ENCODE results near the gene SYNDIG1L. TPM values are rescaled to one million over a fixed set of nuclear protein-coding genes. Genes with fewer than 3 reads are reported as not detected.
A peak's percentile ranks its signal among the peaks of the same experiment; 100 is the strongest.
"Not testable (repeated sequence)": the region's sequence is repeated elsewhere in the genome, so short reads cannot be mapped to it uniquely, and the experiment has no call there.

SYNDIG1L gene
- total and polyA plus RNA-seq, 2 donors from 2014 or later = 0.13 to 0.47 TPM

DNA sequence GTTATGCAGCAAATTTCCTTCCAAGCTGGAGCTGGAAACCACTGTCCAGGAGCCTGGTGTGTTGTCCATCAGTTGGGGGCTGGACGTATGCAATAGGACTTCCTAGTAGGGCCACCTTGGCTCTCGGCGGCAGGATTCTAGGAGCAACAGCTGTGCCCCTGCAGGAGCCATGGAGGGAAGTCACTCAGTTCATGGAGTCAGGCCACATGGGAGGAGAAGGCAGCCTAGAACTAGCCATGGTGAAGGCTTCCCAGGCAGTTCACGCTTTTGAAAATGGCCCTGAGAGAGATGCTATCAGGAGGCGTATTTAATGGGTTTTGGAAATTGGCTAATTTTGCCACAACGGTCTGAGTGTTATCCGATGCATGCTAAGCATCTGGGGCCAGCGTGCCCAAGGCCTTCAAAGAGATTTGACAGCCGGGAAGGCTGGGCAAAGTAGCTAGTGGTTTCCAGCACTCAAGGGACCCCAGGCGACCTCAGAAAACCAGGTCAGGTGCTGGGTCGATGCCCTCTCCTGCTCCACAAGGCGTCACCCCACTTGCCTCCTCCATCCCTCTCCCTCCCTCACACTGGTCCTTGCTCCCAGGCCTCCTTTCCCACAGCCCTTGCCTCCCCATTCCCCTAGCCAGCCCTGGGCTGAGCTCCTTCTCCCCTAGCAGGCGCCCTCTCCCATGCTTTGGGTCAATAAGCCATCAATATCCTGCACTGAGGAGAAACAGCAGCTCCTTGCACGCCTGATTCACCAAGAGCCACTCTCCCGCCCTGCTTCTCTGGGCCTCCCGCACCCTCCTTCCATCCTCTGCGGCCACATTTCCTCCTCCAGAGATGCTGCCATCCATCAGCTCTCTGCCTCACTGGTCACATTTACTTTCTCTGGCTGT is 30.9 kb upstream of the SYNDIG1L start:
- TF ChIP-seq, protein P1, sequence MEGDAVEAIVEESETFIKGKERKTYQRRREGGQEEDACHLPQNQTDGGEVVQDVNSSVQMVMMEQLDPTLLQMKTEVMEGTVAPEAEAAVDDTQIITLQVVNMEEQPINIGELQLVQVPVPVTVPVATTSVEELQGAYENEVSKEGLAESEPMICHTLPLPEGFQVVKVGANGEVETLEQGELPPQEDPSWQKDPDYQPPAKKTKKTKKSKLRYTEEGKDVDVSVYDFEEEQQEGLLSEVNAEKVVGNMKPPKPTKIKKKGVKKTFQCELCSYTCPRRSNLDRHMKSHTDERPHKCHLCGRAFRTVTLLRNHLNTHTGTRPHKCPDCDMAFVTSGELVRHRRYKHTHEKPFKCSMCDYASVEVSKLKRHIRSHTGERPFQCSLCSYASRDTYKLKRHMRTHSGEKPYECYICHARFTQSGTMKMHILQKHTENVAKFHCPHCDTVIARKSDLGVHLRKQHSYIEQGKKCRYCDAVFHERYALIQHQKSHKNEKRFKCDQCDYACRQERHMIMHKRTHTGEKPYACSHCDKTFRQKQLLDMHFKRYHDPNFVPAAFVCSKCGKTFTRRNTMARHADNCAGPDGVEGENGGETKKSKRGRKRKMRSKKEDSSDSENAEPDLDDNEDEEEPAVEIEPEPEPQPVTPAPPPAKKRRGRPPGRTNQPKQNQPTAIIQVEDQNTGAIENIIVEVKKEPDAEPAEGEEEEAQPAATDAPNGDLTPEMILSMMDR (IDR thresholded peaks at IDR 0.05; ENCODE audit: borderline replicate concordance, extremely low read depth, insufficient read depth) = no peak
- Histone ChIP-seq H3K27me3 (ENCODE audit: control insufficient read depth, insufficient read depth, low read length) (no peaks in the 10 kb centered on the region), H3K4me1 (ENCODE audit: control insufficient read depth in 2 of 3, insufficient read depth in 2 of 3, low read depth in 1 of 3, low read length in 3 of 3) (no peaks in the 10 kb centered on the region), H3K9me3 (ENCODE audit: control insufficient read depth in 2 of 3, insufficient read depth in 1 of 3, low read length in 3 of 3) (no peaks in the 10 kb centered on the region), H3K27ac (ENCODE audit: low read depth in 2 of 2, low read length in 2 of 2) (no peak overlapping the region), H3K36me3 (ENCODE audit: control insufficient read depth in 2 of 3, insufficient read depth in 3 of 3, low read length in 3 of 3) (no peaks in the 10 kb centered on the region), H3K9ac (ENCODE audit: low read length in 3 of 3) (no peak overlapping the region), H3K4me3 (ENCODE audit: low read length in 3 of 3) (no peak overlapping the region)
- FAIRE-seq (no peak), DNase-seq (peak in 3 of 5 donors; percentile 16 to 42 (median 35))
- intact Hi-C loops (cut with DNase I) = no loop called here

DNA sequence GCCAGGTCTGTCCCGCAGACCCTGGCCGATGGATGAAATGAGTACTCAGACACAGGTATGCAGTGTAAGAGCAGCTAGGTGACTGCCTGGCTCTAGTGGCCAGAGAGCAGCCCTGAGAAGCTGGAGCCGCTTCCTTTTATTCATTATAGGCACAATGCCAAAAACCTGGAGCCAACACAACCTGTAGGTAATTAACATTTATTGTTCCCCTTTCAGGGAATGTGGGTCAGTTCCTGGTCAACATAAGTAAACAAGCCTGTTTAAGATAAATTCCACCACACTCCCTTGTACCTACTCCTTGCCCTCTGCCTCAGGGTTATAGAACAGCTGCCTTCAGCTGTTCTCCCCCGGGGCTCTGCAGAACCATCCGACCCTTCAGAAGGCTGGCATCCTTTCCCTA is 28.4 kb upstream of the SYNDIG1L start:
- H3K9me3 ChIP-seq (ENCODE audit: control insufficient read depth in 2 of 3, insufficient read depth in 1 of 3, low read length in 3 of 3); H3K9ac ChIP-seq (ENCODE audit: low read length in 3 of 3); H3K27me3 ChIP-seq (ENCODE audit: control insufficient read depth, insufficient read depth, low read length); H3K36me3 ChIP-seq (ENCODE audit: control insufficient read depth in 2 of 3, insufficient read depth in 3 of 3, low read length in 3 of 3); FAIRE-seq; intact Hi-C loops (cut with DNase I); H3K4me1 ChIP-seq (ENCODE audit: control insufficient read depth in 2 of 3, insufficient read depth in 2 of 3, low read depth in 1 of 3, low read length in 3 of 3); H3K27ac ChIP-seq (ENCODE audit: low read depth in 2 of 2, low read length in 2 of 2); H3K4me3 ChIP-seq (ENCODE audit: low read length in 3 of 3): not testable (repeated sequence)
- peak in 1 of 5 donors; percentile 16 for DNase-seq

DNA sequence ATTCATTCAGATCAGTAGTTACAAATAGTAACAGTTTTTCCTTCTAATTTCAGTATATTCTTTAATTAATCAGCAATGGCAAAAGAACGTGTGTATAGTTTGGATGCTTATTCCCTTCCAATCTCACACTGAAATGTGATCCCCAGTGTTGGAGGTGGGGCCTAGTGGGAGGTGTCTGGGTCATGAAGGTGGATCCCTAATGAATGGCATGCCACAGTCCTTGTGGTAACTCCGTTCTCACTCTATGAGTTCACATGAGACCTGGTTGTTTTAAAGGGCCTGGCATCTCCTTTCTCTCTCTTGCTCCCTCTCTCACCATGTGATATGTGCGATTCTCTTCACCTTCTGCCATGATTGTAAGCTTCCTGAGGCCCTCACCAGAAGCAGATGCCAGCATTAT is 18.9 kb upstream of the SYNDIG1L start:
- Histone ChIP-seq H3K9me3 (ENCODE audit: control insufficient read depth in 2 of 3, insufficient read depth in 1 of 3, low read length in 3 of 3) (no peaks in the 10 kb centered on the region), H3K4me1 (ENCODE audit: control insufficient read depth in 2 of 3, insufficient read depth in 2 of 3, low read depth in 1 of 3, low read length in 3 of 3) (peaks cover 0 to 3% (median 0%) of the 10 kb centered on the region in 3 donors), H3K36me3 (ENCODE audit: control insufficient read depth in 2 of 3, insufficient read depth in 3 of 3, low read length in 3 of 3) (no peaks in the 10 kb centered on the region), H3K27ac (ENCODE audit: low read depth in 2 of 2, low read length in 2 of 2) (no peak overlapping the region), H3K9ac (ENCODE audit: low read length in 3 of 3) (no peak overlapping the region), H3K4me3 (ENCODE audit: low read length in 3 of 3) (no peak overlapping the region), H3K27me3 (ENCODE audit: control insufficient read depth, insufficient read depth, low read length) (no peaks in the 10 kb centered on the region)
- DNase-seq (no peak), FAIRE-seq (no peak)
- intact Hi-C loops (cut with DNase I) = no loop called here
- TF ChIP-seq, protein P1 (IDR thresholded peaks at IDR 0.05; ENCODE audit: borderline replicate concordance, extremely low read depth, insufficient read depth) = no peak

DNA sequence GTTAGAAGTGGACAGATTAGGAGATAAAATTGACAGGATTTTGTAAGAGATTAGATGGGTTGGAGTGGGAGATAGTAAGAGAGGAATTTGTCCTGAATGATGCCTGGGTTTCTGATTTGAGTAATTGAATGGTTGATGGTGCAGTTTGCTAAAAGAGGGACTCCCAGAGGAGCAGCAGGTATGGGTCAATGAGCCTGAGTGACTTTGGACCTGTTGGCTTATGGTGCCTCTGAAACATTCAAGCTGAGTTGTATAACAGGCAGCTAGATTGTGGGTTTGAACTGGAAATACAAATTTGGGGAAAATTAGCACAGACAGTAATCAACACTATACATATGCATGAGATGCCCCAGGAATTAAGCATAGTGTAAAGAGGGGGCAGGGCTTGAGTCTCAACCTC is 16.7 kb upstream of the SYNDIG1L start:
- Histone ChIP-seq H3K36me3 (ENCODE audit: control insufficient read depth in 2 of 3, insufficient read depth in 3 of 3, low read length in 3 of 3) (no peaks in the 10 kb centered on the region), H3K4me1 (ENCODE audit: control insufficient read depth in 2 of 3, insufficient read depth in 2 of 3, low read depth in 1 of 3, low read length in 3 of 3) (peaks cover 0 to 3% (median 0%) of the 10 kb centered on the region in 3 donors), H3K27me3 (ENCODE audit: control insufficient read depth, insufficient read depth, low read length) (no peaks in the 10 kb centered on the region), H3K27ac (ENCODE audit: low read depth in 2 of 2, low read length in 2 of 2) (no peak overlapping the region), H3K9me3 (ENCODE audit: control insufficient read depth in 2 of 3, insufficient read depth in 1 of 3, low read length in 3 of 3) (no peaks in the 10 kb centered on the region), H3K4me3 (ENCODE audit: low read length in 3 of 3) (no peak overlapping the region), H3K9ac (ENCODE audit: low read length in 3 of 3) (no peak overlapping the region)
- intact Hi-C loops (cut with DNase I) = no loop called here
- FAIRE-seq = no peak
- DNase-seq = no peak
- TF ChIP-seq, protein P1 (IDR thresholded peaks at IDR 0.05; ENCODE audit: borderline replicate concordance, extremely low read depth, insufficient read depth) = no peak

Data from kidney (tissue), 14 donors.